ENCODE measurements around the gene BCKDHA. TPM values are rescaled to one million over a fixed set of nuclear protein-coding genes. Genes with fewer than 3 reads are reported as not detected.

Gene BCKDHA
- total and polyA plus RNA-seq, 2 donors (not counting 3 experiments of a cell fraction or from before 2014, with no cell fraction given) = 16.5 to 50.4 TPM

GRCh38 chr19:41363371-41363752, 34.3 kb upstream of the BCKDHA start:
- Histone ChIP-seq H3K4me2 (ENCODE audit: insufficient read depth, low read length) (peak overlapping the region; percentile 64), H3K27me3 (ENCODE audit: control insufficient read depth in 2 of 2, insufficient read depth in 2 of 2, low read length in 2 of 2) (no peaks in the 10 kb centered on the region), H3K36me3 (ENCODE audit: control insufficient read depth in 2 of 2, extremely low read depth in 1 of 2, insufficient read depth in 2 of 2, low read length in 2 of 2) (no peaks in the 10 kb centered on the region), H4K20me1 (replicated peaks; ENCODE audit: control insufficient read depth, extremely low read depth, insufficient read depth, low read length) (no peaks in the 10 kb centered on the region), H3K4me1 (ENCODE audit: control insufficient read depth, extremely low read depth, insufficient read depth, low read length) (peaks cover 20% of the 10 kb centered on the region), H3K79me2 (ENCODE audit: control insufficient read depth, insufficient read depth, low read length) (peaks cover 20% of the 10 kb centered on the region), H2AFZ (ENCODE audit: low read depth, low read length) (peak overlapping the region; percentile 11), H3K9me1 (replicated peaks; ENCODE audit: control insufficient read depth, extremely low read depth, insufficient read depth, low read length) (no peaks in the 10 kb centered on the region), H3K27ac (ENCODE audit: insufficient read depth, low read depth, low read length) (peak overlapping the region; percentile 88), H3K9me3 (replicated peaks; ENCODE audit: control insufficient read depth, insufficient read depth, low read length) (no peaks in the 10 kb centered on the region), H3K4me3 (replicated peaks in 1 of 3; ENCODE audit: insufficient read depth in 1 of 3, low read depth in 1 of 3, low read length in 3 of 3) (peak overlapping the region in 2 of 3 experiments; percentile 60 to 86), H3K9ac (replicated peaks; ENCODE audit: extremely low read depth, insufficient read depth, low read length) (peak overlapping the region; percentile 94)
- ChIA-PET CTCF (interaction anchor here (0.9 to 4.3 kb wide), 7 partner anchors 8 to 200 kb away, joined by 3 to 35 read pairs (median 4); partner anchors contain the start of gene TGFB1), POLR2A (interaction anchor here (1.1 to 1.6 kb wide), 5 partner anchors 9 to 76 kb away, joined by 3 to 8 read pairs (median 4); partner anchors contain the start of genes DMAC2 and TGFB1)
- no TSS peak for BruUV-seq (replicated peaks)
- no peak for FAIRE-seq
- intact Hi-C loops (cut with micrococcal nuclease) (no loop called here), dilution Hi-C loops (cut with MboI; ENCODE audit: extremely low pct_ligation_motif_present, low sequenced_read_pairs) (no loop called here)
- DNase-seq (ENCODE audit: low read depth, low spot score) = no peak
- TF ChIP-seq FOS (IDR thresholded peaks at IDR 0.05; ENCODE audit: borderline replicate concordance, insufficient read depth, low read length) (no peak), EZH2 (IDR thresholded peaks at IDR 0.05; ENCODE audit: borderline replicate concordance, low read depth, low read length, severe bottlenecking) (no peak)

DNA sequence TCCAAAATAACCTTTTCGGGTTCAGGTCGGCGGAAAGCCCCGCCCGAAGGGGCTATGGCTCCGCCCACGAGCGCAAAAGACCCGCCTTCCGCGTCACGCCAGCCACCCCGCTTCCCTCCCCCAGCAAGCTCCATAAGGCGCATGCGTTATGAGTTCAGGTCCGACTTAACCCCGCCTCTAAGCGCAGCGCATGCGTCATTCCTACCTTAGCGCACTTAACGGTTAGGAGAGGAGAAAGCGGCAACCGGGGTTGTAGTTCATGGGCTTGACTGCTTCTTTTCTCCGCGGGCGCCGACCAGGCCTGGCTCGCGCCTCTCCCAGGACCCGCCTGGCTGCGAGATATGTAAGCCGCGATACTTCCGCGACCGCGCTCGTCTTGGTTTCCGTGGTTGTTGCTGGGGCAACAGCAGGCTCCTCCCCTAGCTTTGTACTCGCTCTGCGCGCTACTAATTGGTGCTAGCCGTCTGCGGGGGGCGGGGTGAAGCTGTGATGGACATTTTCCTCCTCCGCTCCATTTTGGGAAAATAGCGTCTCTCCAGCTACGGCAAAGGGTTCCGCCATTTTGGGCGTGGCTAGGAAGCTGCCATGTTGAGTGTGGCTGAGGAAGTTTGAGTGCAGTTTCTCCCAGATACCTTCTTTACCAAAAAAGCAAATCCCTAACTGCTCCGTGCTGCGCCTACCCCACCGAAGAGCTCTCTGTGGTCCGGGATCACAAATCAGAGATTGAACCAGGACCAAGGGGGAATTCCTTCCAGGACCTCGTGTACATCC, 33.7 kb upstream of the BCKDHA start, which contains the start of gene B9D2:
Gene B9D2, minus strand, starts transcription at position 397 of the 771 bp plus-strand sequence. CDS start 630 bp downstream, outside the sequence.
- Histone ChIP-seq H3K79me2 (ENCODE audit: control insufficient read depth, insufficient read depth, low read length) (peaks cover 25% of the 10 kb centered on the region), H3K27ac (ENCODE audit: insufficient read depth, low read depth, low read length) (peak within 1 kb of the TSS; percentile 88), H2AFZ (ENCODE audit: low read depth, low read length) (peak within 1 kb of the TSS; percentile 11), H3K4me3 (replicated peaks in 1 of 3; ENCODE audit: insufficient read depth in 1 of 3, low read depth in 1 of 3, low read length in 3 of 3) (peak within 1 kb of the TSS; percentile 40 to 86 (median 60)), H3K9me3 (replicated peaks; ENCODE audit: control insufficient read depth, insufficient read depth, low read length) (no peaks in the 10 kb centered on the region), H3K9me1 (replicated peaks; ENCODE audit: control insufficient read depth, extremely low read depth, insufficient read depth, low read length) (no peaks in the 10 kb centered on the region), H3K4me2 (ENCODE audit: insufficient read depth, low read length) (peak within 1 kb of the TSS; percentile 94), H3K9ac (replicated peaks; ENCODE audit: extremely low read depth, insufficient read depth, low read length) (peak within 1 kb of the TSS; percentile 94), H4K20me1 (replicated peaks; ENCODE audit: control insufficient read depth, extremely low read depth, insufficient read depth, low read length) (no peaks in the 10 kb centered on the region), H3K4me1 (ENCODE audit: control insufficient read depth, extremely low read depth, insufficient read depth, low read length) (peaks cover 20% of the 10 kb centered on the region), H3K27me3 (ENCODE audit: control insufficient read depth in 2 of 2, insufficient read depth in 2 of 2, low read length in 2 of 2) (no peaks in the 10 kb centered on the region), H3K36me3 (ENCODE audit: control insufficient read depth in 2 of 2, extremely low read depth in 1 of 2, insufficient read depth in 2 of 2, low read length in 2 of 2) (no peaks in the 10 kb centered on the region)
- intact Hi-C loops (cut with micrococcal nuclease) = loop anchor here (1.0 to 2.0 kb wide), 2 partner anchors 33 to 63 kb away; partner anchors contain the start of genes B3GNT8, BCKDHA and EXOSC5
- ChIA-PET POLR2A (interaction anchor here (0.6 to 1.6 kb wide), 6 partner anchors 10 to 75 kb away, joined by 3 to 8 read pairs (median 4); partner anchors contain the start of genes DMAC2 and TGFB1), CTCF (interaction anchor here (0.8 to 4.3 kb wide), 11 partner anchors 8 to 199 kb away, joined by 3 to 35 read pairs (median 3); partner anchors contain the start of genes DMAC2 and TGFB1)
- TF ChIP-seq POLR2AphosphoS5 (IDR thresholded peaks at IDR 0.05; ENCODE audit: insufficient read depth, low read depth, low read length) (peak; percentile 74), POLR2A (IDR thresholded peaks at IDR 0.05; ENCODE audit: low read depth, low read length) (peak; percentile 91), EZH2 (IDR thresholded peaks at IDR 0.05; ENCODE audit: borderline replicate concordance, low read depth, low read length, severe bottlenecking) (no peak), FOS (IDR thresholded peaks at IDR 0.05; ENCODE audit: borderline replicate concordance, insufficient read depth, low read length) (no peak), GATA2 (IDR thresholded peaks at IDR 0.05; ENCODE audit: insufficient read depth, insufficient read length, low read depth, low read length) (no peak), JUN (IDR thresholded peaks at IDR 0.05; ENCODE audit: borderline replicate concordance, insufficient read depth, insufficient read length, low read depth) (no peak), CTCF (IDR thresholded peaks at IDR 0.05; ENCODE audit: extremely low read depth in 1 of 2, insufficient read depth in 1 of 2, low read depth in 1 of 2, low read length in 2 of 2) (no peak), MYC (IDR thresholded peaks at IDR 0.05; ENCODE audit: low read depth, low read length) (no peak)
- TF ChIP-seq, protein P1, sequence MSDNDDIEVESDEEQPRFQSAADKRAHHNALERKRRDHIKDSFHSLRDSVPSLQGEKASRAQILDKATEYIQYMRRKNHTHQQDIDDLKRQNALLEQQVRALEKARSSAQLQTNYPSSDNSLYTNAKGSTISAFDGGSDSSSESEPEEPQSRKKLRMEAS (IDR thresholded peaks at IDR 0.05; ENCODE audit: insufficient read depth, insufficient read length) = no peak
- TSS peak; percentile 74 for BruUV-seq (replicated peaks)
- dilution Hi-C loops (cut with MboI; ENCODE audit: extremely low pct_ligation_motif_present, low sequenced_read_pairs) = no loop called here
- DNase-seq (ENCODE audit: low read depth, low spot score) (peak; percentile 99), FAIRE-seq (peak; percentile 94)

Measured in endothelial cell of umbilical vein (primary cell).